HG03175 (cell line): ENCODE results near the gene XG.
"Not testable (repeated sequence)": the region's sequence is repeated elsewhere in the genome, so short reads cannot be mapped to it uniquely, and the experiment has no call there.

ENCODE experiments used
- ATAC-seq: cut with Tn5 transposase; IDR thresholded peaks from one replicate; pipeline ENCODE4 v1.9.1; 2021; ENCODE audit warnings: mild to moderate bottlenecking, moderate library complexity; ENCODE audit not compliant: unreplicated experiment

The XG gene

DNA sequence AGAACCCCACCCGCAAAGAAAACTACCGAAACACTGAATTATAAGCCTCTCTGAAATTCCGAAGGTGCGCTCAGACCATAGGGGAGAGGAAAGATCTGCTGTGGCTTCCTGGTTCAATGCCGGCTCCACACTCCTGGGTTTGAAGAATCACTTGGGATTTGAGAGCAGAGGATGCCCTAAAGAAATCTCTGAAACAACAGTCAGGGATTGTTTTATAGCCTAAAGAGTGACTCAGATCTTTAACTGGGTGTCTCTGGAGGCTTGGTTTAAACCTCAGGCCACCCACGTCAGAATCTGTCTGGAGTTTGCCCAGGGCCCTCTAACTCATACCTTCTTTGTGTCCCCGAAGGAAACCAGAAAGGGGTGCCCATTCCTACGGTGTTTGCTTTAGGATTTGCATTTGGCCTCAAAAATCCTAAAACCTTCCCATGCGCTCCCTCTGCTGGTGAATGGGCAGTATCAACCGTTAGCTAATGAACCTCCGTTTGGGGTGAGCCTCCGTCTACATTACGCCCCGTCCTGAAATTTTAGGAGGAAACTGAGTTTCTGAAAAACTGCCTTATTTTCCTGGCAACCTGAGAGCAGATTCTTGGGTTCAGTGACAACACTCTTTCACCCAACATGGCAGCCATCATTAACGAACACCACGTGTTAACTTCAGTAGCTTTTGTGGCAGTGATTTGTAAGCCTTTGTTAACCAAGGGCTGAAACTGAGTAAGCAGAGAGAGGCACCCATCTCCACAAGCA lies 60.5 kb downstream of the XG start:
- not testable (repeated sequence) for ATAC-seq

DNA sequence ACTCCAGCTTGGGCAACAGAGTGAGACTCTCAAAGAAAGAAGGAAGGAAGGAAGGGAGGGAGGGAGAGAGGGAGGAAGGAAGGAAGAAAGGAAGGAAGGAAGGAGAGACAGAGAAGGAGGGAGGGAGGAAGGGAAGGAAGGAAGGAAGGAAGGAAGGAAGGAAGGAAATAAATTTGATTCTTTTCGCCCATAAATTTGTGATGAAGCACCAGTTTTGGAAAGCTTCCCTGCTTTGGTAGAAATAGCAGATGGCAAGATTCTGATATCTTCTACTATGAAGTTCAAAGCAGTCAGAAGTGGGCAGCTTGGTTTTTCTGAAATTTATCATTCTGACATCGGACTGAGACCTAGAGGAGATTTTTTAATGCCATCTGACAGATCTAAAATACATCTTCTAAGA lies 65.2 kb downstream of the XG start:
- ATAC-seq = no peak

DNA sequence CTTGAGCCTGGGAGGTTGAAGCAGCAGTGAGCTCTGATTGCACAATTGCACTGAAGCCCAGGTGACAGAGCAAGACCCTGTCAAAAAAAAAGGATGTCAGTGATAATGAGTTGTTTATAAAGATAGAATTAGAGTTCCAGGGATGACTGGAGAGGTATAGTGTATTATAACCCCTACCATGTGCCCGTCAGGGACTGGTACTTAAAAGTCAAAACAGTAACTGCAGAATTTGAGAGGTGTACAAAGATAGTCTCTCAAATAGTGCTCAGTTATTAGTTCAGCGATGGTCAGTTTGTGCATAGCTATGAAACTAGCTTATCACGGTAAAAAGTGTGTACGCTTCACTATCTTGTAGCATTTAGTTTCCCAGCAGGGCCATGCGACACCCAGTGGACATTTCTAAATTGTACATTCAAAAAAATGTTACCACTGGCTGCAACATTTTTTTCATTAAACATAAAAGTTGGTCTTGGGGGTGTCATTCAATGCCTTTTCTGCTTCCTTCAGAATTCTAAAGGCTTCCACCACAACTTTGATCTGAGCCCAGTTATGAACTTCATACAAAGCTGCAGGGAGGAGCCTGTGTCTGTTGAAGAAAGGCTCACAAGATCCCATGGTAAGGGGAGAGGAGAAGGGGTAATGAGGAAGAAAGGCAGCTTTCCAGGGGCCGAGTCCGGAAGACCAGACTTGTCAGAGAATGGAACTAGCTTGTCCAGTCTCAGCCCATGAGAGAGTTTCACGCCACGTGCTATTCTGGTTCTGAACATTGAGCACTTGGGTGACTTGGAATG lies 67.7 kb downstream of the XG start:
- ATAC-seq = no peak

DNA sequence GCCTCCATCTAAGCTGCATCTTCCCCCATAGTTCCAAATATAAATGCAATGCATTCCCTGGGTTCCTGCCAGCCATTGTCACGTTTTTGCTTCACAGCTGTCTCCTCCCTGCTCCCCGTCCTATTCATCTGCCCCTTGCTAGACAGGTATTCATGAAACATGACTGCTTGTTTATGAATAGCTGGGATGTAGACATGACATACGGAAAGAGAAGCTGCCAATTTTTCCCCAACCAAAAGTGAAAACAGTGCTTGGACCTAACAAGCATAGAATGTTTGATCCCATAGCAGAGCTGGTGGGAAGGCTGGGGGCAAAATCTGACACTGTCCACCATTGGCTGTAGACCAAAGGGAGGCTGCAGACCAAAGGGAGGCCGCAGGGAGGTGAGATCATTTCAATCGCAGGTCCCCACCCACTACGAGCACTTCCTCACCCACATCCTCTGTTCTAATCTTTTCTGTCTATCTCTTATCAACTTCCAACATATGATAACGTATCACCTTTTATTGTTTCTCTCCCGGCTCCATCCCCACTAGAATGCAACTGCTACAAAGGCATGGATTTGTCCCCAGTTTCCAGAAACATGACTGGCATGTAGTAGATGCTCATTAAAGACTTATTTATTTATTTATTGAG lies 68.4 kb downstream of the XG start:
- ATAC-seq = no peak

DNA sequence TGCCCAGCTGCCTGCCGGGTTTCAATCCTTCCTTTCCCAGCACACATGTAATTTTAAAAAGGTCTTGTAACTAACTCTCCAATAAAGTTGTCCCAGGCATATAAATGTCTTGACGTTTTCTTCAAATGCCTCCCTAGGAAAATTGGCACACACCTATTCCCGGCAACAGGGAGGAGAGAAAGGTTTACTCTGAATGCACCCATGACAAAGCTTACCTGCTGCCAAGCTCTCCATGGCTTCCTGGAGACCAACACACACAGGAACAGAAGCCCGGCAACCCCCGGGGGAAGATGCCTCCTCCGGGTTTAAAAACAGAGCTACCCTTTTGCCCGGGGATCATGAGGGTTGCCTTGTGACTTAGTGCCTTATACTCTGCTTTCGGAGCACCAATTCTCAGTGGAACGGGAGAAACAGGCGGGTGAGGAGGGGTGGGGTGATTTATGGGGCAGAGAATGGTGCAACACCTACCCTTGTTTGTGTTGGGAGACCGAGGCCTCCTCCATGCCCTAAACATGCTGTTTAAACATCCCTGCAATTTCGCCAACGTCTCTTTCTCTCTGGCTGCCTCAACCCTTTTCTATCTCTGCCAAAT lies 72.1 kb downstream of the XG start:
- ATAC-seq = no peak

GRCh38 chrX:2824886-2825285 lies 73.0 kb downstream of the XG start:
- ATAC-seq = no peak

- no peak for ATAC-seq
Measured at GRCh38 chrX:2828344-2828958, 76.6 kb downstream of the XG start, which contains the start of gene GYG2. TSS of gene GYG2 (plus strand) at chrX:2828930. CDS start at chrX:2830189, 1,259 bp downstream.

GRCh38 chrX:2828959-2829411 lies 77.1 kb downstream of the XG start:
- ATAC-seq = no peak

DNA sequence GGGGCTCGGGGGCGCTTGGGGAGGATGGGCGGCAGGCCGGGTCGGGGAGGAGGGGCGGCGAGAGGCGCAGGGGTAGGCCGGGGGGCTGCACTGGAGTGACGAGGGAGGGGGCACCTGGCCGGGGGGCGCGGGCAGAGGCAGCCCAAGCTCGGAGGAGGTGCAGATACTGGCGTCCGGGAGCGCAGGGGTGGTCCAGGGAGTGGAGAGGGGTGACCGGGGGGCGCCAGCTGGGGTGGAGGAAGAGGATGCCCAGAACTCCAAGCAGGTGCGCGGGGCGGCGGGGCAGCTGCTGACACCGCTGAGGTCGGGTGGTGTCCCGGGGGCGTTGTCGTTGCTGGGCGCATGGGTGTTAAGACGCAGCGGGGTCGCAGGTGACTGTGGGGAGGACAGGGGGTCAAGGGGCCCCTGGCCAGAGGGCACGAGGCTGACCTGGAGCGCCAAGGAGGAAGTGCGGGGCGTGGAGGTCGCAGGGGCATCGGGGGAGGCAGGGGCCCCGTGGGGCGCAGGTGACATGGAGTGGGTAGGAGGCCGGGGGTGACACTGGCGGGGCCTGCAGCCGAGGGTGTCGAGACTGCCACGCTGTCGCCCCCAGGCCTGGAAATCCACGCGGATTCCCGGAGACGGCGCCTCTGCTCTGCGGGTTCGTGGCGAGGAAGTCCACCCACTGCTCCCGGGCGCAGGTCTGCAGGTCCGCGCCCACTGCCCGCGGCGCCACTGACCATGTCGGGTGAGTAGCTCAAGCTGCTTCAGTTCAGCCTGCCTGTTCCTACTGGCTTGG lies 77.8 kb downstream of the XG start:
- no peak for ATAC-seq

GRCh38 chrX:2831471-2832228 lies 79.8 kb downstream of the XG start:
- no peak for ATAC-seq

DNA sequence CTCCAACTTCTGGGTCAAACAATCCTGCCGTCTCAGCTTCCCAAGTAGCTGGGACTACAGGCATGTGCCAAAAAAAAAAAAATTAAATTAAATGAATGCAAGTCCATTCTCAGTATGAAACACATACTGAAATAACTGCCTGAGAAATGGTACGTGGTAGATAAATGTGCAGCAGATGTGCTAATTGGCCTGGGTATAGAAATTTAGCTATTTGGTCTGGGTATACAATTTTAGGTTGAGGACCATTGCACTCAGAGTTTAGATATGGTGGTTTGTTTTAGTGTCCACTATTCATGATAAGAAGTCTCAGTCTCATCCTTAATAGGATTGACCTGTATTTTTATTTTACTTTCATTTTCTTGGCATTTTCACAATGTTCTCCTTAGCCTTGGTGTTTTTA lies 86.1 kb downstream of the XG start:
- no peak for ATAC-seq

DNA sequence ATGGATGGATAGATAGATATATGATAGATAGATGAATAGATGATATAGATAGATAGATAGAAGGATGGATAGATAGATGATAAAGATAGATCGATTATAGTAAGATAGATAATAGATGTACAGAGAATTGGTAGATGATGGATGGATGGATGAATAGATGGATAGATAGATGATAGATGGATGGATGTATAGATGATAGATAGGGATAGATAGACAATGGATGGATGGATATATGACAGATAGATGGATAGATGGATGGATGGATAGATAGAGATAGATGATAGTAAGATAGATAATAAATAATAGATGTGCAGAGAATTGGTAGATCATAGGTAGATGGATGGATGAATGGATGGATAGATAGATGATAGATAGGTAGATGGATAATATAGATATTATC lies 89.1 kb downstream of the XG start:
- no peak for ATAC-seq

- no peak for ATAC-seq
Measured at GRCh38 chrX:2841537-2841936, 89.7 kb downstream of the XG start.

DNA sequence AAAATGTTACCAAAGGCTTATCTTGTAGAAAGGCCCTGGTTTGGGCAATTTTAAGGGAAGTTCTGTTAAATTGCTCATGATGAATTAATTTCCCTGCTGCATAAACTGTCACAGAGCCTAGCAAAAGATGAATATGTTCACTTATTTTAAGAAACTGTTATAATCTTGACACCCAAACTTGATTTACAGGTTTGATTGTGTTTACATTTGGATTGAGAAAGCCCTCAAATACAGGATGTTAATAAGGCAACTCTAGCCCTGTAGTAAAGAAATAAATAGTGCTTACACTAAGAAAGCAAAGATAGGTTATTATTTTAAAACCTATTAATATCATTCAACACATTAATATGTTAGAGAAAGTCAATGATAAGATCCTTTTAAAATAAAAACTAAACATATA lies 95.2 kb downstream of the XG start:
- ATAC-seq = no peak

DNA sequence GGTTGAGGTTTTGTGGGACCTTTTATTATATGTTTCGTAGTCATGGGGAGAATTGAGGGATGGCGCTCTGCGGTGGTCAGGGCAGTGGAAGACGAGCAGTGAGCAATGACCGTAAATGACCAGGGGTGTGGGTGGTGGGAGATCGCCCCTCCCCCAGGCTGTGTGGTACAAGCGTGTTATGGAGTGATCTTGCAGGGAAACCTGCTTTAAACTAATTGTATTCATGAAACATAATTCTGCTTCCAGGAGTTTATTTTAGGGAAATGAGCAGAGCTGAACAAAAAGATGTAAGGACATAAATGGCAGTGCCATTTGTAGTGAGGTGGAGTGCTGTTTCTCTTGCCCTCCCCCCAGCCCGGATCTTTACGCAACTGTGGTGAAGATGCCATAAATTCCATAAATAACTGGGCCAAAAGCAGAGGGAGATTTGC lies 97.0 kb downstream of the XG start:
- ATAC-seq = no peak

GRCh38 chrX:2854918-2855317 lies 103.1 kb downstream of the XG start:
- no peak for ATAC-seq

GRCh38 chrX:2855761-2856160 lies 103.9 kb downstream of the XG start:
- ATAC-seq = no peak

- ATAC-seq = no peak
Measured at GRCh38 chrX:2857566-2857965, 105.7 kb downstream of the XG start.

DNA sequence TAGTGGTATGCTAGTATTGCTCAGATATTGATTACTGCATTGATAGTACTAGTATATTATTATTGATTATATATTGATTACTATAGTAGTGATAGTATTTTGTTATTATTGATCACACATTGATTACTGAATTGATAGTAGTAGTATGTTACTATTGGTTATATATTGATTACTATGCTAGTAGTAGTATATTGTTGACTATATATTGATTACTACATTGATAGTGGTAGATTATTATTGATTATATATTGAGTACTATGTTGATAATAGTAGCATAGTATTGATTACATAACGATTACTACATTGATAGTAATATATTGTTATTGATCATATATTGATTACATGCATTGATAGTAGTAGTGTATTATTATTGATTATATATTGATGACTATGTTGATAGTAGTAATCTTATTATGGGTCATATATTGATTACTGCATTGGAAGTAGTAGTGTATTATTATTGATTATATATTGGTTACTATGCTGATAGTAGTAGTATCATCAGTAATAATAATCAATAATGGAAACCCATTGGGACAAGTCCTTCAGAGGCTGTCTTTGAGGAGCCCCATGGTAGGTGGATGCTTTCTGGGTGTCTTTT lies 107.5 kb downstream of the XG start:
- ATAC-seq = no peak
